PC-9 (cell line): ENCODE data around the gene RTL10.

ENCODE experiments used
- CTCF ChIP-seq: fragments of 200-600 bp; sonication (generic); conservative IDR thresholded peaks from 2 replicates; pipeline ENCODE4 v1.6.1; 2017; ENCODE audit warnings: mixed run types, antibody characterized with exemption, mild to moderate bottlenecking, moderate library complexity
- EZH2 ChIP-seq: fragments of 200-600 bp; sonication (generic); IDR thresholded peaks from 2 replicates; pipeline ENCODE4 v1.8.0; 2017; ENCODE audit warnings: antibody characterized with exemption, low read depth

GRCh38 chr22:19811811-19812771 lies 42.6 kb downstream of the RTL10 start:
- TF ChIP-seq CTCF, result no peak
- no peak for TF ChIP-seq EZH2
